HG02970 (cell line): ENCODE measurements around the gene RNF111.

Experiments used
- ATAC-seq: cut with Tn5 transposase; IDR thresholded peaks from one replicate; pipeline ENCODE4 v1.9.1; 2021; ENCODE audit warnings: mild to moderate bottlenecking, moderate library complexity, moderate number of reproducible peaks; ENCODE audit not compliant: unreplicated experiment, low FRiP score

The RNF111 gene

DNA sequence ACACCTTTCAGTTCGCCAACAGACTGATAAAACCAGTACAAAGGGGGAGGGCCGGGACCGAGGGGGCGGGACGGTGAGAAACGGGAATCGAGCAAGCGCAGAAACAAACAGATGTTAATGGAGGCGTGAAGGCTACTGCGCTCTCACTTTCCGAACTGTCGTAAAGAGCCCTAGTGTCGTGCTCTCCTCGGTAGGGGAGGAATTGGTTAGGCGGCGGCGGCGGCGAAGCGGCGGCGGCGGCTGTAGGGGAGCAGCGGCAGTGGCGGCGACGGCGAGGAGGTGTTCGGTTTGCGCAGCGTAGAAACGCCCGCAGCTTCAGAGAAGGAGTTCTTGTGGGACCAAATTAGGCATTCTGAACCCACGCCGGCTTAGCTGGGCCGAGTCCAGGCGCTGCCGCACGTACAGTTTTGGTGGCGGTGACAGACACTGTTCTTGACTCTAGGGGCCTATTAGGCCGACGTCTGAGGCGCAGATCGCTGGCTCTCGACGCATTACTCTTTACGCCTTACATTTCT is at the start of gene RNF111:
Gene RNF111, plus strand, starts transcription at position 173 of the 515 bp plus-strand sequence. CDS start 43,160 bp downstream, outside the sequence.
- ATAC-seq = peak; percentile 71

DNA sequence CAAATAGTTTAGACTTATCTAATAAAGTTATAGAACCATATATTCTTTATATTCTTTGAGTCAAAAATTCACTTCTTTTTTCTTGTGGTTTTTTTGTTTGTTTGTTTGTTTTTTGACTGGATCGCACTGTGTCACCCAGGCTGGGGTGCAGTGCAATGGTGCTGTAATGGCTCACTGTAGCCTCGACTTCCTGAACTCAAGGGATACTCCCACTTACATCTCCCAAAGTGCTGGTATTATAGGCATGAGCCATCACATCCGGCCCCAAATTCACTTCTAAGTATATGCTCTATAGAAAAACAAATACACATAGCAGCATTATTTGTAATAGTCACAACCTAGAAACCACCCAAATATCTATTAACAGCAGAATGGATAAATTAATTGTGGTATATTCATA is 40.3 kb upstream of the RNF111 start:
- ATAC-seq = no peak

DNA sequence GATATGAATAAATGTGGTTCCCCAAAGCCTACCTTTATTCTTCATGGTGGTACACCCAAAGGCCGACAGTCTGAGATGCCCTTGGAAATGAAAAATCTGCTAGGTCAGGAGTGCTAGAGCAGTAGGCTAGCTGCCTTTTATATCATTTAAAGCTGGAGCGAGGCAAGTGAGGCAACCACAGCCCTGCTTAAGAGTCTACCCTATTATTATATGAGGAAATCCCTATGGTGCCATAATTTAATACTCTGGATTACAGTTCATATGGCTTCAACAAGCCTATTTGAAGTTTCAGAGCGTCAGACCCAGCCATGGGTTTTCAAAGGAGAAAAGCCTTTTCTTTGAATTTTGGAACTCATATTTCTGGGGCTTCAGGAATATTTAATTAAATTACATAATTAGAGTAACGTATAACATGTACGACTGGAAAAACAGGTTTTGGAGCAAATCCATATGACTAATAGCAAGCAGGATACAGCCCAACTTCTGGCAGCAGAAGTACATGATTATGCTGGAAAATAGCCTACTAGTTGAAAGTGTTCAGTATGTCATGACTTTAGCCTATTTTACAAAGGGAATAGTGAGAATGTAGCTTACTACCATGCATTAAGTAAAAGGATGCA is 36.0 kb upstream of the RNF111 start:
- no peak for ATAC-seq

DNA sequence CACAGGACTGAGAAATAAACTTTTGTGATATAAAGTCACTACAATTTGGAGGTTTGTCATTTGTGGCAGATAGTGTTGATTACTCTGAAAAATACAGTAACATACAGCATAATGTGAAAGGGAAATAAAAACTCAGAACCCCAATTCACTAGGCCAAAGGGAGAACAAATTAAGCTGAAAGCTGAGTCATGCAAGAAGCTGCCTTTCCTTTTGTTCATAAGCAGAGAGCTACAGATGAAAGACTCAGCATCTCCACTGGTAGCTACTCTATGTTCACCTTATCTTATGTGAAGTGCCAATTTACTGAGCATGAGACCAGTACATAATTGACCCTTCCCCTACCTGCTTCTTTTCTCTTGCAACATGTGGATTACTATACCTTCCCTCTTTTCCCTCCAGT is 34.7 kb upstream of the RNF111 start:
- no peak for ATAC-seq

DNA sequence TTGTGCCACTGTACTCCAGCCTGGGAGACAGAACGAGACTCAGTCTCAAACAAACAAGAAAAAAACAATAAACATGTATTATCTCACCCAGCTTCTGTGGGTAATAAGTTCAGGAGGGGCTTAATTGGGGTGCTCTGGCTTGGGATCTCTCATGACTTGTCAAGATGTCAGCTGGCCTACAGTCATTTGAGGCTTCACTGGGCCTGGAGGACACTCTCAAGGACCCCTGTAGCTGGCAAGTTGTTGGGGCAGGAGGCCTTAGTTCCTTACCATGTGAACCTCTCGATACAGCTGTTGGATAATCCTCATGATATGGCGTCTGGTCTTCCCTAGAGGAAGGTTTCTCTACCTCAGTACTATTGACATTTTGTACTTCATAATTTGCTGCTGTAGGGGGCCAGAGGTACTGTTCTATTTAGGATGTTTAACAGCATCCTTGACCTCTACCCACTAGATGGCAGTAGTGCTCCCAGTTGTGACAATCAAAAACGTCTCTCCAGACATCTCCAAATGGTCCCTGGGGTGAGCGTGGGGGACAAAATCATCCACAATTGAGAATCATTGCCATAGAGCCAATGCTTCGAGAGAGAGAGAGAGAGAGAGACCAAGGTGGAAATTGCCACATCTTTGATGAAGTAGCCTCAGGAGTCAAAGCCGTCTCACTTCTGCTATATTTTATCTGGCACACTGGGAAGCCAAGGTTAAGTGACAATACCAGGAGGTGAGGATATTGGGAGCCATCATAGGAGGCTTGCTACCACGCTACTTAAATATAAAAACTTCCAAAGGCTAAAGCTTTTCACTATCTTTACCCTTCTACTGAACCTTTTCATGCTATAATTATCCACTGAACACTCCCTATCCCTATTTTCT is 30.1 kb upstream of the RNF111 start:
- ATAC-seq = no peak

DNA sequence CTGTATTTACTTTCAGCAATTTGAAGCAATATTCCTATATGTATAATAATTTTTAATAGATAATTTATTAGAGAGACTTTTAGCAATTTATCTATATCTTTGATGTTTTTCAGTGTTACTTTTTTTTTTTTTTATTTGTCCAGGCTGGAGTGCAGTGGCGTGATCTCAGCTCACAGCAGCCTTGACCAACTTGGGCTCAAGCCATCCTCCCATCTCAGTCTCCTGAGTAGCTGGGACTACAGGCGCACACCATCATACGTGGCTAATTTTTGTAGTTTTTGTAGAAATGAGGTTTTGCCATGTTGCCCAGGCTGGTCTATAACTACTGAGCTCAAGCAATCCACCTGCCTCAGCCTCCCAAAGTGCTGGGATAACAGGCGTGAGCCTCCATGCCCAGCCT is 28.7 kb upstream of the RNF111 start:
- no peak for ATAC-seq

DNA sequence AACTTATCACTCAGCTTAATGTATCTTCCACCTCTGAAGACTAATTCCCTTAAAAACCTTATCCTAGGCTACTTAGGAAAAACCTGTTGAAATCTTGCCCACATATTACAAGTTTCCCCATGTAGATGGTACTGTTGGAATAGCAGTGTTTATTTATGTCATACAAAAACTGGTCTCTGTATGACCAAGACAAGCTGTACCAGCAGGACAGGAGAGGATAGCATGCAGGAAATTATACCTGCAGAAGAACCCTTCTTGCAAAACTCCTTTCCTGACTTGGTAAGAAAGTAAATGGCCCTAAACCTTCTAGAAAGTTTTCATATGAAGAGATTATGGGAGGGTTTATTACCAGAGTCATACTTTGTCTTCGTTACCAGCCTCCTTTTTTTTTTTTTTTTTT is 25.3 kb upstream of the RNF111 start:
- ATAC-seq = no peak

DNA sequence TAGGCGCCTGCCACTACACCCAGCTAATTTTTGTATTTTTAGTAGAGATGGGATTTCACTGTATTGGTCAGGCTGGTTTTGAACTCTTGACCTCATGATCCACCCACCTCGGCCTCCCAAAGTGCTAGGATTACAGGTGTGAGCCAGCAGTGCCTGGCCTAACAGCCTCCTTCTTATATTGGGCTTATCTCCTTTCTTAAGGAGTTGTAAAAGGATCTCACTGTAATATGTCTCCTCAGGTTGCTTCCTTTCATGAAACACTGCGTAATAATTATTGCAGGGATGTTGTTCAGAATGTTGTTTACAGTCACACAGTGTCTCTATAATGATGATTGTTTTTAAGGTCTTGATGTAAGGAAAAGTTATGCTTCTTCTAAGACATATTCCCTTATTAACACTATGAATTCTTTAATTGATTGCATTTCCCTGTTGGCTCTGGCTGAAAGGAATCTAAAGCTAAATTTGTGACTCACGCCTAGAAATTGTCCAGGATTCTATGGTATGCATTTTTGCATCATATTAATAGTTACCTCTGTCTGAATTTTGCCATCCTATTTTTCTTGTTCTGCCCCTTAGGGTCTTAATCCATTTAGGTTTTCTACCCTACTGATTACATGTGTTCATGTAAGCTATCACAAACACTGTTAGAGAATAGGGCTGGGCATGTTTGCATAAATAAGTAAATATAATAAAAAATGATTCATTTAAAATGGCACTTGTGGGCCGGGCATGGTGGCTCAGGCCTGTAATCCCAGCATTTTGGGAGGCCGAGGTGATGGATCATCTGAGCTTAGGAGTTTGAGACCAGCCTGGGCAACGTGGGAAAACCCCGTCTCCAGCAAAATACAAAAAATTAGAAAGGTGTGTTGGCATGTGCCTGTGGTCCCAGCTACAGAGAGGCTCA is 24.5 kb upstream of the RNF111 start:
- no peak for ATAC-seq

DNA sequence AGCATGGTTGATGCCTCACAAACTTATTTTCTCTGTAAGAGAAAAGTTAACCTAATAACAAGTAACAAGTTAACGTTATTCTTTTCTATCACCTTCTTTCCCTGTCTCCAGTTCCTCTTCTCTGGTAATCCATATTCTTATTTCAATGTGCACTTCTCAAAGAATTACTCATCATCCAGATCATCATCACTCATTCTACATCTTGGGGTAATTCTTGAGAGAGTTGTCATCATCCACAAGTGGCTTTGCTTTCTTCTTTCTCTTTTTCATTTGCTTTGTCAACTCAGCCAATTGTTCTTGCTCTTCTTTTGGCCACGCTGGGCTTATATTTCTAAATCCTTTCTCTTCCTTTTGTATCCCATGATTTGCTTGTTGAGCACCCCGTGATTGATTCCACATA is 20.8 kb upstream of the RNF111 start:
- ATAC-seq = no peak

DNA sequence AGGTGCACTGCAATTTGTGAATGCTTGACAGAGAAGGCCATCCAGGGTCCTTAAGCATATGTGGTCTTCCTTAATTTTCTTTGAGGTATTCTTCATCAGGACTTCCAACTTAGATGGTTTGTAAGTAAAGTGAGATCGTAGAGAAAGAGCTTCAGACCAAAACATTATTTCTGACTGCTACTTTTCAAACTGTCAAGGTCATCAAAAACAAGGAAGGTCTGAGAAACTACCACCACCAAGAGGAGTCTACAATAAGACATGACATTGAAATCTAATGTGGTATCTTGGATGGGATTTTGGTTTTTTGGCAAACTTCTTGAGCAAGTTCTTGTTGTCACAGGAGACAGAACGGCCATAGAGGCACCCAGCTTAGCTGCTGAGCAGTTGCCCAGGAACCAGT is 20.0 kb upstream of the RNF111 start:
- no peak for ATAC-seq

DNA sequence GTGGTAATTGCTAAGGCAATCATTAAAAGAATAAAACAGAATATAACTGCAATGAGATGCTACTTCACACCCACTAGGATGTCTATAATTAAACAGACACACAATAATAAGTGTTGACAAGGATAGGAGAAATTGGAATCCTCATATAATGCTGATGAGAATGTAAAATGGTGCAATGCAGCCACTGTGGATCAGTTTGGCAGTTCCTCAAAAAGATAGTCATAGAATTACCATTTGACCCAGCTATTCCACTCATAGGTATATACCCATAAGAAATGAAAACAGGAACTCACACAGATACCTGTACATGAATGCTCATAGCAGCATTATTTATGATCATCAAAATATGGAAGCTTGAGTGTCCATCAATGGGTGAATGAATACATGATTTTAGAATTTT is 9.6 kb upstream of the RNF111 start:
- ATAC-seq = no peak

DNA sequence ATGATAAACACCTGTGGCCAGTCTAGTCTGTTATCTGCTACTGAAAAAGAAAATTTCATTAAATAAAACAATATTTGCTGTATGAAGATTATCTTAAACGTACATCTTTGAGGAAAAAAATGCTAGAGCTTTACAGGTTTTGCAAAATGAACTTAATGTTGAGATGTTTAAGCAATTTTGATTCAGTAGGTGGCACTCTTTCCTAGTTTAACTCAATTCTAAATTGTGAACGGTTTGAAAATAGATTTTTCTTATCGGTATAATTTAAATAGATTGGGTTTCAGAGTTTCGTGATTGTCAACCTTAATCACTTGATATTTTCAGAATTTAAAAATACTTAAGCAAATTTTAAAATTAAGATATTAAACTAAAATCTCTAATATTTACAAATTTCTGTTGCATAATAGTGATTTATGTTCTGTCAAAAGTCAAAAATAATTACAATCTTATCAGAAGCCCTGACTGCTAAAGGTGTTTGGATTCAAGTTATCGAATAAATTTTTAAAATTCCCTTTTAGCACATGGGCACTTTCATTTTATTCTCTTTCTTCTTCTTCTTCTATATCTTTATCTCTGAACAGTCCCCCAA is 7.0 kb upstream of the RNF111 start:
- ATAC-seq = no peak

DNA sequence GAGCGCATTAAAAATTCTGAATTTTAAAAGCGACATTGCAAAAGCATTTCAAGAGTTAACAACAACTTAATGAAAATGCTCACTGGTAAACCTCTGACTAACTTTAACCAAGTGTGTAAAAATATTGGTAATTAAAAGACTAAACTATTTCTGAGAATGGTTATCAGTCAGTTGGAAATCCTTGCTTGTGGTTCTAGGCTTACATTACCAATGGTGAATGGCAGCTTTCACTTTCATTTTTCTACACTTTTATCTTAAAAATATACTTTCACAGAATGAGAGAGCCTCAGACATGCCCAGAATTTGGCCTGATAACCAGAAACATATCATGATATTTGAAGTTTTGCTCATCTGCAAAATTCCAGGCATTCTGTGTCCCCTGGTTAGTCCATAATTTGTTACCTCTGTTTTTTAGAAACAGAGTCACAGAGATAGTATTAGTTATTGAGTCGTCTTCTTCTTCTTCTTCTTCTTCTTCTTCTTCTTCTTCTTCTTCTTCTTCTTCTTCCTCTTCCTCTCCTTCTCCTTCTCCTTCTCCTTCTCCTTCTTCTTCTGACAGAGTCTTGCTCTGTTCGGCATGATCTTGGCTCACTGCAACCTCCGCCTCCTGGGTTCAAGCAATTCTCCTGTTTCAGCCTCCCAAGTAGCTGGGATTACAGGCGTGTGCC is 5.5 kb upstream of the RNF111 start:
- no peak for ATAC-seq

DNA sequence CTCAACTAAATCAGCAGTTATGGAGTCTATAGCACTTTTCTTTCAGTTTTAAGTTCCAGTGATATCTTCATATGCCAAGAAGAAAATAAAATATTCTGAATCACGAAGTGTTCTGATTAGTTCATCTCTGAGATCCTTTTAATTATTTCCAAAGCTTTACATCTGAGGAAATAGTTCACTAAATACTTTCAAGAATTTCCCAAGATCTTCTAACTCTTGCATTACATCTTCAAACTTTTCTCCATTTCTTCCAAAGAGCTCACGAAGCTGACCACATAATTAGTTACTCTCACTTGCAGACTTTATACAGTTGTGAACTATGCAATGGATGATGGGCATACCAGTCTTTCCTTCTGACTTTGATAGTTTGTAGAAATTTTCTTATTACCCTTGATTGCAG is 4.2 kb upstream of the RNF111 start:
- no peak for ATAC-seq

DNA sequence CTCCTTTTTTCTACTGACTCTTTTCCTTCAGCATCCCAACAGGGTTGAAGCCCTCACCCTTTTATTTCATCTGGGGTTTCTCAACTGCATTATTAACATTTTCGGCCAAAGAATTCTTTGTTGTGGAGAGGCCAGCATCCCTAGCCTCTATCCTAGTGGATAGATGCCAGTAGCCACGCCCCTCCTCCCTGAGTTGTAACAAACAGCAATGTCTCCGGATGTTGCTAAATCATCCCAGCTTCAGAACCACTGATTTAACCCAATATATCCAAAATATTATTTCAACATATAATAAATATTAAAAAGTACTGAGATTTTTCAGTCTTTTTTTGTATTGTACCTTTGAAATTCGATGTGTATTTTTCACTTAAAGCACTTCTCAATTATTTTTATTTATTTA is 2.0 kb upstream of the RNF111 start:
- no peak for ATAC-seq

DNA sequence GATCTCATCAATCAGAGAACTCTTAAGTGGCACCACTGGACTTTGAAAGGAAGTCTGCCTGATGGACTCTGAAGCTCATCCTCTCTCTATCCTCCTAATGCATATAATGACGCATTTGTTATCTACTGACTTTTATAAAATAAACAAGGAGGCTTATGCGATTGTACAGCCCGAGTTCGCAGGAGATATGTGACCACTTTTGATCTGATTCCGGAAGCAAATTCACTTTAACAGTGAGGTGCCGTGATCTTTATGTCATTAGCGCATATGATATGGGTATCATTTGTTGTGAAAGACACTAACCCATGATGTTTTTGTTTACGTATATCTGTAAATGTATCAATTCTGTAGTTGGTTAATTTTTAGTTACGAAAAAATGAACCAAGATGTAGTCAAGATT is 427 bp upstream of the RNF111 start:
- ATAC-seq = no peak

DNA sequence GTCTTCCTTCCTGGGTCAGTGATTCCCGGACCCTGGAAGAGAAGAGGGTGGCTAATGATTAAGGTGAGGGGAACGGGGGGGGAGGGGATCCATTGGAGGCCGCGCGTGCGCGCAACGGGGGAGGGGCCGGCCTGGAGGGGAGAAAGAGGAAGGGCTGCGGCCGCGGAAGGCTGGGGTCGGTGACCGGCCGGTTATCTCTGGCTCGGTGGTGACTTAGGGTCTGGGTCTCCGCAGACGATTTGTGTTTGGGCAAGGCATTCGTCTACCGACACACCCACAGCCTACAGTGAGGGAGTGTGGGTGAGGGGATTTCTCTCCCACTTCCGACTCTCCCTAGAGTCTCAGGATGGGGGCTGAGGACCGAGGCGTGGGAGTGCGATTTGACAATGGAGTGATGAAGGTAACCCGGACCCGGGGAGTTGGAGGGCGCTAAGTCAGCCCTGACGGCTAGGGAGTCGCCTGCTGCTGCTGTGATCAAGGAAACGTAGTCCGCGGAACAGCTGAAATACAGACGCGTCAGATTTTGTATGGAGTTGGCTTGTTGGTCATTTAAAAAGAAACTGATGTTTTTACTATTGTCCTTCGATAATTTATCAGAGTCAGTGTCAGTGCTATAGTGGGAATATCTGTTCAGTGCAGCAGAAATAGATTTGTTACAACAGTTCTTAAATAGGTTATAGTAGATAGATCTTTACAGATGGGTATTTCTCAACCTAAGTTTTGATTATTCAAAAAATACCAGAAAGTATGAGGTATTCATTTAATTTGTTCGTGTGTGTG is 733 bp downstream of the RNF111 start:
- ATAC-seq = peak; percentile 56

DNA sequence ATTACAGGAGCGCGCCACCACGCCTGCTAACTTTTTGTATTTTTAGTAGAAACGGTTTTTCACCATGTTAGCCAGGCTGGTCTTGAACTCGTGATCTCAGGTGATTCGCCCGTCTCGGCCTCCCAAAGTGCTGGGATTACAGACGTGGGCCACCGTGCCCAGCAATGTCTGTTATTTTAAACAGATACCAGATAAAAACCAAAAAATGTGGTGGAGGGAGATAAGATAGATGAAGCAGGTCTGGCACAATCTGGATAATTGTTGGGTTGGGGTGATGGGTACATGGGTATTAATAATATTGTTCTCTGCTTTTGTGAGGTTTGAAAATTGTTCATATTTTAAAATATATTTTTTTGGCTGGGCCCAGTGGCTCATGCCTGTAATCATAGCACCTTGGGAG is 4.7 kb downstream of the RNF111 start:
- no peak for ATAC-seq

DNA sequence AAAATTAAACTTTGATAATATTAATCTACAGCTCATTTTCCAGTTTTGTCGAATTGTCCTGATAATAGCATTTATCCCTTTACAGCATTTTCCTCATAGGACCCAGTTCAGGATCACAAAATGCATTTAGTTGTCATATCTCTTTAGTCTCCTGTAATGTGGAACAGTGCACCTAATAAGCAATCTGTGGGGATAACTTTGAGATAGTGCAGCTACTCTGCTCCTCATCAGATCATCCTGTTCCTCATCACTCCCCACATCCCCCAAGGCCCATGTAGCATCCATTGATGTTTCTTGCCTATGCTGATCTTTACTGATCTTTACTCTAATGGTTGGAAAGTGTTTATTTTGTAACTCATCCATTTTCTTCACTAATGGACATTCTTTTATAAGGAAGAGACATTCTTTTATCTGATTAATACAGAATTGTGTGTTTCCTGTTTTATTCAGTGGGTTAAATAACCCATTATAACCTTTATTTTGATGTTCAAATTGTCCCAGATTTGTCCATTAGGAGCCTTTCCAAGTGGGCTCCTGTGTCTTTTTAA is 7.5 kb downstream of the RNF111 start:
- no peak for ATAC-seq
